ENCODE results near the gene DYNC1I2. TPM values are rescaled to one million over a fixed set of nuclear protein-coding genes. Genes with fewer than 3 reads are reported as not detected.

The DYNC1I2 gene
- polyA plus RNA-seq, 1 experiment = 228 TPM

- POLR2A ChIA-PET = no interaction called here
These were observed 100.2 kb downstream of the DYNC1I2 start for GRCh38 chr2:171787333-171788072.

GRCh38 chr2:171788316-171788993 is 101.2 kb downstream of the DYNC1I2 start:
- POLR2A ChIA-PET = no interaction called here

More at GRCh38 chr2:171787333-171788072, 100.2 kb downstream of the DYNC1I2 start:
- H3K27me3 ChIP-seq (ENCODE audit: control insufficient read depth, insufficient read depth, low read length) = no peaks in the 10 kb centered on the region
- TF ChIP-seq CTCF (IDR thresholded peaks at IDR 0.05; ENCODE audit: low read depth, low read length) = no peak
- no peaks in the 10 kb centered on the region for H3K9me3 ChIP-seq (ENCODE audit: control insufficient read depth, insufficient read depth, low read length)
- CTCF ChIA-PET = interaction anchor here (1.2 to 1.7 kb wide), 2 partner anchors 23 to 24 kb away, joined by 3 to 4 read pairs; no protein-coding TSS in a partner anchor
- no peak for DNase-seq (ENCODE audit: low read depth, low spot score)
- no peak overlapping the region for H3K4me3 ChIP-seq (ENCODE audit: low read depth, low read length)
- H3K27ac ChIP-seq (ENCODE audit: low read depth, low read length) = no peak overlapping the region

GRCh38 chr2:171789956-171790355 is 102.7 kb downstream of the DYNC1I2 start:
- Histone ChIP-seq H3K27me3 (ENCODE audit: control insufficient read depth, insufficient read depth, low read length) (no peaks in the 10 kb centered on the region), H3K27ac (ENCODE audit: low read depth, low read length) (no peak overlapping the region), H3K4me3 (ENCODE audit: low read depth, low read length) (no peak overlapping the region), H3K9me3 (ENCODE audit: control insufficient read depth, insufficient read depth, low read length) (no peaks in the 10 kb centered on the region)
- DNase-seq (ENCODE audit: low read depth, low spot score) = no peak
- ChIA-PET POLR2A (no interaction called here), CTCF (interaction anchor here (1.2 kb wide), 1 partner anchor 191 kb away, joined by 3 read pairs; no protein-coding TSS in a partner anchor)
- TF ChIP-seq CTCF (IDR thresholded peaks at IDR 0.05; ENCODE audit: low read depth, low read length) = no peak

More at GRCh38 chr2:171788316-171788993, 101.2 kb downstream of the DYNC1I2 start:
- no peak for DNase-seq (ENCODE audit: low read depth, low spot score)
- CTCF ChIA-PET = no interaction called here
- H3K27me3 ChIP-seq (ENCODE audit: control insufficient read depth, insufficient read depth, low read length) = no peaks in the 10 kb centered on the region
- H3K4me3 ChIP-seq (ENCODE audit: low read depth, low read length) = no peak overlapping the region
- no peaks in the 10 kb centered on the region for H3K9me3 ChIP-seq (ENCODE audit: control insufficient read depth, insufficient read depth, low read length)
- no peak overlapping the region for H3K27ac ChIP-seq (ENCODE audit: low read depth, low read length)
- TF ChIP-seq CTCF (IDR thresholded peaks at IDR 0.05; ENCODE audit: low read depth, low read length) = no peak

GRCh38 chr2:171791361-171791760 is 104.1 kb downstream of the DYNC1I2 start:
- DNase-seq (ENCODE audit: low read depth, low spot score) = no peak
- ChIA-PET POLR2A (interaction anchor here (0.7 kb wide), 1 partner anchor 13 kb away, joined by 3 read pairs; no protein-coding TSS in a partner anchor), CTCF (no interaction called here)
- Histone ChIP-seq H3K4me3 (ENCODE audit: low read depth, low read length) (no peak overlapping the region), H3K27ac (ENCODE audit: low read depth, low read length) (no peak overlapping the region), H3K27me3 (ENCODE audit: control insufficient read depth, insufficient read depth, low read length) (no peaks in the 10 kb centered on the region), H3K9me3 (ENCODE audit: control insufficient read depth, insufficient read depth, low read length) (no peaks in the 10 kb centered on the region)
- no peak for TF ChIP-seq CTCF (IDR thresholded peaks at IDR 0.05; ENCODE audit: low read depth, low read length)

GRCh38 chr2:171792157-171792556 is 104.9 kb downstream of the DYNC1I2 start:
- CTCF ChIA-PET = interaction anchor here (0.6 kb wide), 1 partner anchor 86 kb away, joined by 8 read pairs; no protein-coding TSS in a partner anchor
- no peaks in the 10 kb centered on the region for H3K27me3 ChIP-seq (ENCODE audit: control insufficient read depth, insufficient read depth, low read length)

More at GRCh38 chr2:171792157-171792556, 104.9 kb downstream of the DYNC1I2 start:
- POLR2A ChIA-PET = interaction anchor here (0.7 kb wide), 1 partner anchor 14 kb away, joined by 3 read pairs; no protein-coding TSS in a partner anchor
- no peak for TF ChIP-seq CTCF (IDR thresholded peaks at IDR 0.05; ENCODE audit: low read depth, low read length)
- H3K4me3 ChIP-seq (ENCODE audit: low read depth, low read length) = no peak overlapping the region
- H3K9me3 ChIP-seq (ENCODE audit: control insufficient read depth, insufficient read depth, low read length) = no peaks in the 10 kb centered on the region
- no peak overlapping the region for H3K27ac ChIP-seq (ENCODE audit: low read depth, low read length)
- DNase-seq (ENCODE audit: low read depth, low spot score) = no peak

Measured in AG04450 (cell line).